PC-3 (cell line): ENCODE measurements around the gene CCDC181.
"Not testable (repeated sequence)": the region's sequence is repeated elsewhere in the genome, so short reads cannot be mapped to it uniquely, and the experiment has no call there.

ENCODE experiments used
- EZH2 ChIP-seq: fragments of 300-600 bp; sonication (generic); IDR thresholded peaks from one replicate; pipeline ENCODE4 v1.6.1; 2017; ENCODE audit warnings: antibody characterized with exemption, mild to moderate bottlenecking, low read length; ENCODE audit not compliant: unreplicated experiment
- EZH2phosphoT487 ChIP-seq: fragments of 300-600 bp; sonication (generic); IDR thresholded peaks from 2 replicates; pipeline ENCODE4 v1.6.1; 2018; ENCODE audit warnings: mild to moderate bottlenecking, antibody characterized with exemption, low read length, borderline replicate concordance
- TF ChIP-seq, protein P1 (sequence below): fragments of 300-600 bp; sonication (generic); conservative IDR thresholded peaks from 2 replicates; pipeline ENCODE4 v1.5.1; 2017; ENCODE audit warnings: antibody characterized with exemption, low read depth, mild to moderate bottlenecking, low read length

DNA sequence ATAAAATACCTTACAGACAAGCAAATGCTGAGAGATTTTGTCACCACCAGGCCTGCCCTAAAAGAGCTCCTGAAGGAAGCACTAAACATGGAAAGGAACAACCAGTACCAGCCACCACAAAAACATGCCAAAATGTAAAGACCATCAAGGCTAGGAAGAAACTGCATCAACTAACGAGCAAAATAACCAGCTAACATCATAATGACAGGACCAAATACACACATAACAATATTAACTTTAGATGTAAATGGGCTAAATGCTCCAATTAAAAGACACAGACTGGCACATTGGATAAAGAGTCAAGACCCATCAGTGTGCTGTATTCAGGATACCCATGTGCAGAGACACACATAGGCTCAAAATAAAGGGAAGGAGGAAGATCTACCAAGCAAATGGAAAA, 24.7 kb downstream of the CCDC181 start:
- not testable (repeated sequence) for TF ChIP-seq EZH2phosphoT487, EZH2
- TF ChIP-seq, protein P1, sequence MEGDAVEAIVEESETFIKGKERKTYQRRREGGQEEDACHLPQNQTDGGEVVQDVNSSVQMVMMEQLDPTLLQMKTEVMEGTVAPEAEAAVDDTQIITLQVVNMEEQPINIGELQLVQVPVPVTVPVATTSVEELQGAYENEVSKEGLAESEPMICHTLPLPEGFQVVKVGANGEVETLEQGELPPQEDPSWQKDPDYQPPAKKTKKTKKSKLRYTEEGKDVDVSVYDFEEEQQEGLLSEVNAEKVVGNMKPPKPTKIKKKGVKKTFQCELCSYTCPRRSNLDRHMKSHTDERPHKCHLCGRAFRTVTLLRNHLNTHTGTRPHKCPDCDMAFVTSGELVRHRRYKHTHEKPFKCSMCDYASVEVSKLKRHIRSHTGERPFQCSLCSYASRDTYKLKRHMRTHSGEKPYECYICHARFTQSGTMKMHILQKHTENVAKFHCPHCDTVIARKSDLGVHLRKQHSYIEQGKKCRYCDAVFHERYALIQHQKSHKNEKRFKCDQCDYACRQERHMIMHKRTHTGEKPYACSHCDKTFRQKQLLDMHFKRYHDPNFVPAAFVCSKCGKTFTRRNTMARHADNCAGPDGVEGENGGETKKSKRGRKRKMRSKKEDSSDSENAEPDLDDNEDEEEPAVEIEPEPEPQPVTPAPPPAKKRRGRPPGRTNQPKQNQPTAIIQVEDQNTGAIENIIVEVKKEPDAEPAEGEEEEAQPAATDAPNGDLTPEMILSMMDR: not testable (repeated sequence)
